Left renal pelvis (tissue), 4 donors: ENCODE measurements around the gene DNAJC1. TPM values are rescaled to one million over a fixed set of nuclear protein-coding genes. Genes with fewer than 3 reads are reported as not detected.
A peak's percentile ranks its signal among the peaks of the same experiment; 100 is the strongest.
"Not testable (repeated sequence)": the region's sequence is repeated elsewhere in the genome, so short reads cannot be mapped to it uniquely, and the experiment has no call there.

Experiments used
- DNase-seq, 4 donors: peaks; one replicate each; pipeline ENCODE4 v3.0.0-alpha.2; 2013; ENCODE audit warnings: low read depth in 4 of 4, low spot score in 3 of 4
- polyA plus RNA-seq, 4 donors: library from polyadenylated mRNA; unstranded; fragments of 120-200 nt; gene quantifications; one replicate each; pipeline ENCODE4 v1.2.1, GENCODE V29; 2013; ENCODE audit not compliant: insufficient read length in 4 of 4

The DNAJC1 gene, protein sequence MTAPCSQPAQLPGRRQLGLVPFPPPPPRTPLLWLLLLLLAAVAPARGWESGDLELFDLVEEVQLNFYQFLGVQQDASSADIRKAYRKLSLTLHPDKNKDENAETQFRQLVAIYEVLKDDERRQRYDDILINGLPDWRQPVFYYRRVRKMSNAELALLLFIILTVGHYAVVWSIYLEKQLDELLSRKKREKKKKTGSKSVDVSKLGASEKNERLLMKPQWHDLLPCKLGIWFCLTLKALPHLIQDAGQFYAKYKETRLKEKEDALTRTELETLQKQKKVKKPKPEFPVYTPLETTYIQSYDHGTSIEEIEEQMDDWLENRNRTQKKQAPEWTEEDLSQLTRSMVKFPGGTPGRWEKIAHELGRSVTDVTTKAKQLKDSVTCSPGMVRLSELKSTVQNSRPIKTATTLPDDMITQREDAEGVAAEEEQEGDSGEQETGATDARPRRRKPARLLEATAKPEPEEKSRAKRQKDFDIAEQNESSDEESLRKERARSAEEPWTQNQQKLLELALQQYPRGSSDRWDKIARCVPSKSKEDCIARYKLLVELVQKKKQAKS
- polyA plus RNA-seq, result 10 to 100 TPM; 23.6 to 31.7 (median 27.8) TPM

DNA sequence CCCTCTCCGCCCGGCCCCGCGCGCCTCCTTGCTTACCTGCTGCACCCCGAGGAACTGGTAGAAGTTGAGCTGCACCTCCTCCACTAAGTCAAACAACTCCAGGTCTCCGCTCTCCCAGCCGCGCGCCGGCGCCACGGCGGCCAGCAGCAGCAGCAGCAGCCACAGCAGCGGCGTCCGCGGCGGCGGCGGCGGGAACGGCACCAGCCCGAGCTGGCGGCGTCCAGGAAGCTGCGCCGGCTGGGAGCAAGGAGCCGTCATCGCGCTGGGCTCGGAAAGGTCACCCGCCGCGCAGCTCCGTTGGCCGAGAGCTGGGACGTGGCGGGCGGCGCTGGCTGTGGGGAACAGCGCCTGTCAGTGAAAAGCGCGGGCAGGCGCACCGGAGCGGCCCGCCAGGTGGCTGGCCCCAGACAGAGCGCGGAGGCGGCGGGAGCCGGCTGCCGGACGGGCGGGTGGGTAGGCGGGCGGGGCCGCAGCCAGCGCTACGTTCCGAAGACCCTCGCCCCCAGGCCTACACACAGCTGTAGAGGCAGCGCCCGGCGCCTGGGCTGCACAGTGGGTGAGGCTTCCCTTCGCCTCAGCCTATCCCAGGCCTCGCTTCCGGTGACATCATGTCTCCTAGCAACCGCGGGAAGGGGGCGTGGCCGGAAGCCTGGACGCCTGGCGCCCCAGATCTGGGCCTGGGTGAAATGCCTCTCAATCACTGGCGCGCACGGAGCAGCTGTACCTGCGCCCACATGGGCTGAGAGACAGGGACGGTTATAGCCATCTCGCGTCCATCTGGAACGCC lies at the start of gene DNAJC1:
Gene DNAJC1 (minus strand): TSS at position 554 of the 787 bp plus-strand sequence. CDS start 296 bp downstream, at position 258.
- DNase-seq, result peak; percentile 96 to 97 (median 96)

DNA sequence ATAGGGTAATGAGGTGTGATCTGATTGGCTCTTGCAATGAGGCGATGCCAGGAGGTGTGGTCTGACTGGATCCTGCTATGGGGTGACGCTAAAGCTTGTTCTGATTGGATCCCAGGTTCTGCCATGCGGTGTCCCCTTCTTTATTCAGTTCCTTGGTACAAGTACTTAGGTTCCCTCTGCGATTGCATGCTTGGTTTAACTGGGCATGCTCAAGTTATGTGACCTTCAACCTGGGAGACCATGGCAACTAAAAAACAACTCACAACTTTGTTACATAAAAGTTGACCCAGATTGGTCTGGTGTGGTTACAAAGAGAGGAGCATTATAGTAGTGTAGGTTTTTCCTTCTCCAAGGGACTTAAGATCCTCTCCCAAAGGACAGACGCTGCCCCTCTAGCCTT lies 49.5 kb upstream of the DNAJC1 start:
- DNase-seq, result peak in 1 of 4 donors; percentile 16

DNA sequence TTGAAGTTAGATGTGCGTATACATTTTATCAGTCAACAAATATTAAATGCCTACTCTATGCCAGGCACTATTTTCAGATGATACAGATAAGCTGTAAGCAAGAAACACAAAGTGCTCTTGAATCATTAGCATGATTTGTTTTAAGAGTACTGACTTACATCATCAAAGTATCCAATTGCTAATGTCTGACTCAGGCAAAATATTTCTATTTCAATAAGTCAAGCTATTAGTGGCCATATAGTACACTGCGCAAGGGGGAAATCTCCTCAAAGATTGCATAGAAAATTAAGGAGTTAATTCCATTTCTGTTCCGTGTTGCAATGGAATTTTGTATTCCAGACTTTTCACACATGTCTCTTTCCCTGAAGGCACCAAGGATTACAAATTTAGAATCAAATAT lies 46.1 kb upstream of the DNAJC1 start:
- DNase-seq, result no peak

DNA sequence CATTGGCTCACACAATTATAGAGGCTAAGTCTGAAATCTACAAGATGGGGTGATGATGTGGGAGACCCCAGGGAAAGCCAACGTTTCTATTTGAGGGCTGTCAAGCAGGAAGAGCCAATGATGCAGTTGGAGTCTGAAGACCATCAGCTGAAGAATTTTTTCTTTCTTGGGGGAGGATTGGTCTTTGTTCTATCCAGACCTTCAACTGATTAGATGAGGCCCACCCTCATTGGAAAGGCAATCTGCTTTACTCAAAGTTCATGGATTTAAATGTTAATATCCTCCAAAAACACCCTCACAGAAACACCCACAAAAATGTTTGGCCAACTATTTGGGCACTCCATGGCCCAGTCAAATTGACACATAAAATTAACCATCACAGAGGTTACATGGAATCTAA lies 44.3 kb upstream of the DNAJC1 start:
- DNase-seq, result no peak

DNA sequence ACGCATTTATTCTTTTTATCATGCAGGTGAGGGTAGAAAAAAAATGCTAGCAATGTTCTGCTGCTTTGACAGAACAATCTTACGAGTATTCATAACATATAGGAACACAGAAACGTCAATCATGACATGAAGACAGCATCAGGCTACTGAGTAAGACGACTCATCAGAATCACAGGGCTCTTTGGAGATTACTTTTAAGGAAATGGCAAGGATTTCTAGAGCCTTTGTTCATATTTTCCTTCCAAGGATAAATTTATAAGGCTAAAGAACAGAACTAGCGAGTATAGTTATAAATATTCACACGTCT lies 39.8 kb upstream of the DNAJC1 start:
- DNase-seq, result no peak

DNA sequence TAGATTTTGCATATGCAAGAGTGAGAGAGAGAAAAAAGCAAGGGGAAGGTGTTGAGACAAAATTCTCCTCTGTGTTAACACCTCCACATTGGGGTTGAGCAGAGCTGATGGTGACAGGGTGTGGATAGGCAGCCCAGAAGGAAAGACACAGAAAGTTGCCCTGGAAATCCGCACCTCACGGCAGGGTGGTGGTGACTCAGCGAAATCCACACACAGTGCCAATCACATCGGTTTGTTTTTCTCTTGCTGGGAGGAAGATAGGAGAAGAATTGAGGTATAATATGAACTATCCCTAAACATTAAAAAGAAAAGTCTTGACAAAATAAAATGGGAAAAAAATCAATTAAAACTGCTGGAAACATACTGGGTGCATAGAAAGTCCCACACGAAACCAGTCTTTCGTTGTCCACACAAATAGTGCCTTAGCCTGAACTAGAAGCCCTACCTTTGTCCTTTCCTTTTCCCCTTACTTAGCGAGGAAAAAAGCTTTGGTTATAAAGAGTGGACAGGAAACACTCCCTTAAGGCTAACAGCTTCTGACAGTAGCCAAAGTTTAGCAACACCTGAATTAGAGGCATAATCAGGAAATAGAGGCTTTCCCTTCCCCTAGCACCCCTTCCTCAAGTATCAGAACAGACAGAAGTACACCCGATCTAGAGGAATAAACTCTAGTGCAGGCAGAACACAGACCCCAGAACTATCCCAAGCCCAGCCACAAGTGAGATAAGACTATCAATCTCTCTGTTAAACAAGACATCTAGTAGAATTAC lies 39.2 kb upstream of the DNAJC1 start:
- DNase-seq, result no peak

DNA sequence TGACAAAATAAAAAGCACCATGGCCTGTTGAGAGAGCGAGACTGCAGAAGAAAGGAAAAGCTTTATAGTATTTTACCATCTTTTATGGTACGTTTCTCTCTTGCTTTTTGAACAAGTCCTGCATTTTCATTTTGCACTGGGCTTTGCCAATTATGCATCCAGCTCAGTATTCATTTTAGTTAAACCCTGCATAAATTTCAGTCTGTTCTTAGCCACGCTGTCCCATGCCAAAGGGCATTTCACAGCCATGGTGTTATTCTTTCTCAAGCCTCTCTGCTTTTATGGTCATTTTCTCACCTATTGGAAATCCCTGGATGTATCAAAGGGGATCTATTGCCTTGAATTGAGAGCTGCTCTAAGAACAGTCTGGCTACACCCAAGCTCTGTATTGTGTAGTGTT lies 30.8 kb upstream of the DNAJC1 start:
- no peak for DNase-seq

DNA sequence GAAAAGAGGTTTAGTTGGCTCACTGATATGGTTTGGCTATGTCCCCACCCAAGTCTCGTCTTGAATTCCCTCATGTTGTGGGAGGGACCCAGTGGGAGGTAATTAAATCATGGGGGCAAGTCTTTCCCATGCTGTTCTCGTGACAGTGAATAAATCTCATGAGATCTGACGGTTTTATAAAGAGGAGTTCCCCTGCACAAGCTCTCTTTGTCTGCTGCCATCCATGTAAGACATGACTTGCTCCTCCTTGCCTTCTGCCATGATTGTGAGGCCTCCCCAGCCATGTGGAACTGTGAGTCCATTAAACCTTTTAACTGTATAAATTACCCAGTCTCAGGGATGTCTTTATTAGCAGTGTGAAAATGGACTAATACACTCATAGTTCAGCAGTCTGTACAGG lies 28.7 kb upstream of the DNAJC1 start:
- not testable (repeated sequence) for DNase-seq

DNA sequence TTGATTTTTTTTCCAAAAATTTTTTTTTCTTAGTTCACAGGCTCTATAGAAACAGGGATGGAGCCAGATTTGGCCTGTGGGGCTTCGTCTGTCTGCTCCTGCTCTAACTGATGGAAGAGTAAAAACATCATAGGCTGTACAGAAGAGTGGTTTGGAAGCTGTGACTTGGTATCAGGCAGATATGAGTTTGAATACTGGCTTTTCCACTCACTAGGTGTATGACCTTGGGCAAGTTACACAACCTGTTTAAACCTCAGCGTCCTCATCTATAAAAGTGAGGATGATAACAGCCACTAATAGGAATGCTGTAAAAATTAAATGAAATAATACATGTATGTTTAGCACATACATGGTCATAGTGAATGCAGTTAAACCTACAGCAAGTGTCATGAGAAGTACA lies 26.9 kb upstream of the DNAJC1 start:
- no peak for DNase-seq

DNA sequence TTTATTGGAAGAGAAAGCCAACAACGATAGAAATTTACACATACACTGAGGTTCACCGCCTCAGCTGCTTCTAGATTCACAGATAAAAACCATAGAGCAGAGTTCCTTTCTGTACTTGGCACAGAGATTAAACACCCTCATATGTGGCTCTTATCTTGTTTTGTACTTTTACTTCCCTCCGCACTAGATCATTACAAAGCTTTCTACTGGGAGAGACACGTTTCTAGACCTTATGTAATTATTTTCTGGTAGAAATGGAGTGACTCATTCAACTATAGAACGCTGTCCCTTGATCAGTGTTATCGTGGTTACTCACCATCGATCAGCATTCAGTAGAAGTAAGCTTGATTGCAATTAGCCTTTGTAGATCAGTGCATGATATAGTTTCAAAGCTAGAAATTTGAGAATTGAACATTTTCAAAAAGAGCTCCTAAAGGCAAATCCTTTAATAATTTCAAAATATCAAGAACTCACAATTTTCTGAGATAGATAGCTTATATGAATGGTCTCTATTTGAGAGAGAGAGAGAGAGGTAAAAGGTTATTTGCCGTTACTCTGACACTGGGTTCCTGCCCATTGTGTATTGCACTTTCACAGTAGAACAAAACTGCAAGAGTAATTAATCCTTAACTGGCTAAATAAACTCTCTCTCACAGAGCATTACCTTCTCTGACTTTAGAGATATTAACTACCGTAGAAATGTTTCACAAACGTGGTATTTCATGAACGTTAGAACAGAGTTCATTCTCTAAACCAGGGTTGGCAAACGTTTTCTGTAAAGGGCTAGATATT lies 26.1 kb upstream of the DNAJC1 start:
- no peak for DNase-seq

DNA sequence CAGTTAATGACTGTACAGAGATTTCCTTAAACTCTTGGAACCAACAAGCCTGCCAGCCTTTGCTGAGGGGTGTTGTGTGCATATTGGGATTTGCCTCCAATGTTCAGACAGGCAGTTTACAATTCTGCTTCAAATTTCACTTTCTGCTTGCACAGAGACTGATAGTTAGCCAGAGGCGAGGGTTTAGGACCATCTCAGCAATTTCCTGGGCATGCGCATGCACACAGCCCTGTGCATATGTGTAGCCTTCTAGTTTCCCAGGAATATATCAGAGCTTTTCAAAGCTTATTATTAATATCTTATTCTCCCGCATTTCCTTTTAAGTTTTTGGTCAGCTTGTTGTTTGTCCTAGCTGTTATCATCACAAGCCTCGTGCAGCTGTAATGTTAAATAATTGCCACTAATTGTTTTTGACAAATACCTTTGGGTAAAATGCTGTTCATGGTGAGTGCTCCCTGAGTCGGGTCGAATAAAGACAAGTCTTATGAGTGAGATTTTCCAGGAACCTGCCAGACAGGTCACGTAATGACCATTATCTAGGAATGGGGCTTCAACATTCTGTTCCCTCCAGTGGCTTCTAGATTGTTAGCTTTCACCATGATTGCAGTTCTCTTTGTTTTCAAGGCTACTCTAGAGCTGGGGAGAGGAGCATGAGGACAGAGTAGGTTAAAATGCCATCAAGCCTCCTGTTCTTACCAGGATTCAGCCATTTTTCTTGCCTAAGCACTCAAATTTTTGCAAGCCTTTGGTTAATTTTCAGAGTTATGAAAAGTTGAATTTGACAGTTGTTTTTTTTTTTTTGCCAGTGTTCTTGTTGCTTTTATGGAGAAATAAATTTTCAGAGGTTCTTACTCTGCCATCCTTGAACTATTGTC lies 24.1 kb upstream of the DNAJC1 start:
- DNase-seq, result no peak

DNA sequence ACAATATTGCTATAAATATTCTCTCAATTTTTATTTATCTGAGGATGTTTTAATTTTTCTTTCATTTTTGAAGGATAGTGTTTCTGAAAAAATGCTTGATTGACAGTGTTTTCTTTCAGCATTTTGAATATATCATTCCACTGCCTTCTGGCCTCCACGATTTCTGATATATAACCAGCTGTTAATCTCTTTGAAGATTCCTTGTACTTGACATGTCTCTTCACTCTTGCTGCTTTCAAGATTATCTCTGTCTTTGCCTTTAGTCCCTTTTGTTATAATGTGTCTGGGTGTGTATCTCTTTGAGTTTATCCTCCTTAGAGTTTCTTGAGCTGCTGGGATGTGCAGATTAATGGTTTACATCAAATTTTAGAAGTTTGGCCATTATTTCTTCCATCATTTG lies 22.8 kb upstream of the DNAJC1 start:
- DNase-seq, result no peak

DNA sequence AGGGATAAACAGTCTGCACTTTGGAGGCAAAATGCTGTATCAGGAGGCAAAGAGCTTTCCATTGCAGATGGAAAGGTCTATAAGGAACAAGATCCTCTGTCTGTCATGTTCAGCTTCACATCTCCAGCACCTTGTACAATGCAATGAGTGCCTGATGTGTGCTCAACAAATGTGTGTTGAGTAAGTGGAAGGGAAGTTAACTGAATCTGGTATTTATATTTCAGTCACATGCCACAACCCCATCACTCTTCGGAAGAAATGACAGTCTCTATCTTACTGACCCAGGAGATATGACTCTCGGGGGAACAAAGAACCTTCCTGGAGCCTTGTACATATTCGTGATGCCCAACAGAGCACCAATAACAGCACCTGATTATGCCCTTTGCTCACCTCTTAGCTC lies 20.0 kb upstream of the DNAJC1 start:
- no peak for DNase-seq

DNA sequence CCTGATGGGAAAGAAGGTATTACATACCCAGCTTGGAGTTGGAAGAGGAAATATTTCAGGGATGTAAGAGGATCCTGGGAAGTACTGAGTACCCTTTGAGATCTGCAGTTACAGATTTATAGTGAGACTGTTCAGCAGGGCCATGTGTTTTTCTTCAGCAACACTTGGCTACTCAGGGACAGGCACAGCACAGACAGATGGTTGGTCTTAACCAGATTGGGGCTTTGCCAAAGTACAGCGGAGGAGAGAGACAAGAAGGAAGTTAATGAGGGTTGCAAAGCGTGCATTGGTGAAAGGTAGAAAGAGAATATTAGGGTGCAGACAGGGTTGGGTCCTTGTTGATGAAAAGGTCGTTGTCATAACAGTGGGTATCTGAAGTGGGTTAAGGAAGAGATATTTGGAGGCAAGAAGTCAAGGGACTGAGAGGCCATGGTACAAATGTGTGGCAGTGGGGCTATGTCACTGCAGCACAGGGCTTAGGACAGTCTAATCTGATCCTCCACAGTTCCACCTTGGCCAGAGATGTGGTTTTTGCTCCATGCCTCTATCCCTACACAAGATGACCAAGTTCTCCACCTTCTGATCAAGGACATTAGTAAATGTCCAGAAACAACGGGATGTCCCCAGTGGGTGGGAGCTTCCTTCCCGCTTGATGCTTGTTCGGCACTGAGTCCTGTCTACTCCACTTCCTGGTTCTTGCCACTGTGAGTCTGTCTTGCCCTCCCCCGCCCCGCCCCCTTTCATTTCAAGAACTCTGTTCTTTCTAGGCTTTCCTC lies 18.9 kb upstream of the DNAJC1 start:
- peak in 2 of 4 donors; percentile 18 to 31 for DNase-seq

DNA sequence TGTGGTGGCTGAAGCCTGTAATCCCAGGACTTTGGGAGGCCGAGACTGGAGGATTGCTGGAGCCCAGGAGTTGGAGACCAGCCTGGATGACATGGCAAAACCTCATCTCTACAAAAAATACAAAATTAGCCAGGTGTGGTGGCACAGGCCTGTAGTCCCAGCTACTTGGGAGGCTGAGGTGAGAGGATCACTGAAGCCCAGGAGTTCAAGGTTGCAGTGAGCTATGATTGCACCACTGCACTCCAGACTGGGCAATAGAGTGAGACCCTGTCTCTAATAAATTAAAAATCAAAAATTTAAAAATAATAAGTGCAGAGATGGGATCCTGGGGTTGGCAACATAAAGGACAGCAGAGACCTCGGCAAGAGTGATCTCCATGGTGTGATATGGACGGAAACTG lies 17.6 kb upstream of the DNAJC1 start:
- DNase-seq, result not testable (repeated sequence)

DNA sequence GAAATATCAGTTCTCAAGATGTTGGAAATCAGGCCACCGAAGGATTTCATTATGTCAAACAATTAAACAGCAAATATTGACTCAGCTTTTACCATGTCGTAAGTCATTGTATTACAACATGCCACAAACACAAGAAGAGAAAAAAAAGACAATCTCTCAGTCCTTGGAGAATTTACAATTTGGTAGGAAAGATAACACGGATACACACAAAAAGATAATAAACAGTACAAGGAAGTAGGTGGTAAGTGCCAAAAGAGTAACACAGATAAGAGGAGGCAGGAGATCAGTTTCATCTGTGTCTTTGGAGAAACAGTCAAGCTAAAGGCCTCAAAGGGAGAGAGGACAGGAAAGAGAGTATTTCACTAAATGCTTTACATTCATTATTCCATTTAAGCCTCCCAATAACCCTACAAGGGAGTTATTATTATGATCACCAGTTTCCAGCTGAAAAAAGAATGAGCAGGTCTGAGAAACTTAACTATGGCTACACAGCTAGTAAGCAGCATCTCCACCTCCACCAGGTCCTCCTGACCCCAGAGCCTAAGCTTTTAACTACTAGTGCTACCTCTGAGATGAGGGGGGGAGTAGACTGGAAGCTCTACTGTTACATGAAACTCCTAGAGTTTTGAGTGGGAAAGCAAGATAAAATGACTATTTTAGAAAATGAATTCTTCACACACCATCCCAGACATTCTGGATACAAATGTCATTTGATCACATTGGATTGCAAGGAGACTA lies 13.9 kb upstream of the DNAJC1 start:
- DNase-seq, result no peak

DNA sequence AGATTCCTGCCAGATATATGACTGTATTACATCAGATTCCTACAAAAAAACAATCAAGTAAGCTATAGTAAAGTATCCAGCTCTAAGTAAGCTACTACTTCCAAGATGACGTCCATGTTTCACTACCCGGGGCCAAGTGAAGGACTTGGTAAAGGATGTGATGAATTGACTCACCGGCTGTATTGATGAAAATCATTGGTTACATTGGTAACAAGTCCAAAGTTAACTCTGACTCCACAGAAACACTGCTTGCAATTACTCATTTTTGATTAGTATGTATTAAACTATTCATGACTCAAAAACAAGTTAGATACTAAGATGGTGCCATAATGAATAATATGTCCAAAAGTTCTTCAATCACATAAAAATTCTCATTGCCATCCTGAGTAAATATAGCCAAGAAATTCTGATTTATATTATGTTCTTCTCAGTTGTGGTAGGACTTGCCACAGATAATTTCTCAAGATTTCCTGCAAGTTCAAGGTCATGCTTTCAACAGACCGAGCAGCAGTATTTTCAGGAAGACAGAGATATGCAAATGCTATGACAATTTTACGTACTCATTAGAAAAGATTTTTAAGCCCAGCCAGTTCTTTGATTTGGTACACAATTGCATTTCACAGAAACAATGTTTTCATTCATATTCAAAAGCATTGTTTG lies 12.6 kb upstream of the DNAJC1 start:
- no peak for DNase-seq
